H9 (cell line): Measurements from ENCODE around the gene COX8C. TPM values are rescaled to one million over a fixed set of nuclear protein-coding genes. Genes with fewer than 3 reads are reported as not detected.

ENCODE experiments used
- DNase-seq: peaks from one replicate; pipeline ENCODE4 v3.0.0-alpha.2; 2017
- H2AFZ ChIP-seq: one replicate; pipeline ENCODE4 v1.6.1; 2013; ENCODE audit warnings: mild to moderate bottlenecking, low read length, control low read depth, moderate library complexity
- H2AK5ac ChIP-seq: 2 replicates; pipeline ENCODE4 v1.6.1; 2013; ENCODE audit warnings: low read length, control low read depth, mixed read lengths; ENCODE audit not compliant: insufficient read length
- H2BK120ac ChIP-seq: one replicate; pipeline ENCODE4 v1.6.1; 2013; ENCODE audit warnings: low read depth, mild to moderate bottlenecking, low read length, control low read depth, inconsistent platforms; ENCODE audit not compliant: poor library complexity, severe bottlenecking
- H2BK12ac ChIP-seq: 2 replicates; pipeline ENCODE4 v1.6.1; 2013; ENCODE audit warnings: low read length, control low read depth, mixed read lengths, low read depth; ENCODE audit not compliant: insufficient read length
- H2BK15ac ChIP-seq: 2 replicates; pipeline ENCODE4 v1.6.1; 2013; ENCODE audit warnings: low read depth, low read length, control low read depth
- H2BK20ac ChIP-seq: one replicate; pipeline ENCODE4 v1.6.1; 2013; ENCODE audit warnings: low read depth, mild to moderate bottlenecking, low read length, control low read depth, inconsistent platforms; ENCODE audit not compliant: poor library complexity, severe bottlenecking
- H2BK5ac ChIP-seq: 2 replicates; pipeline ENCODE4 v1.6.1; 2013; ENCODE audit warnings: low read length, control low read depth, mixed read lengths; ENCODE audit not compliant: insufficient read length
- H3K14ac ChIP-seq: 2 replicates; pipeline ENCODE4 v1.6.1; 2013; ENCODE audit warnings: low read length, control low read depth; ENCODE audit not compliant: insufficient read depth
- H3K18ac ChIP-seq: 2 replicates; pipeline ENCODE4 v1.6.1; 2013; ENCODE audit warnings: low read depth, mild to moderate bottlenecking, mixed read lengths, low read length, control low read depth; ENCODE audit not compliant: insufficient read length
- H3K23ac ChIP-seq: 2 replicates; pipeline ENCODE4 v1.6.1; 2013; ENCODE audit warnings: low read length, control low read depth, mixed read lengths, low read depth; ENCODE audit not compliant: insufficient read length
- H3K23me2 ChIP-seq: 2 replicates; pipeline ENCODE4 v1.6.1; 2013; ENCODE audit warnings: low read depth, mild to moderate bottlenecking, mixed read lengths, low read length, control low read depth; ENCODE audit not compliant: insufficient read length, poor library complexity, severe bottlenecking
- H3K27ac ChIP-seq: 2 replicates; pipeline ENCODE4 v1.5.1; 2013; ENCODE audit warnings: low read length, control low read depth, mixed read lengths, low read depth; ENCODE audit not compliant: insufficient read length
- H3K27me3 ChIP-seq: 2 replicates; pipeline ENCODE4 v1.6.1; 2013; ENCODE audit warnings: low read length, control low read depth, inconsistent platforms; ENCODE audit not compliant: insufficient read depth
- H3K4ac ChIP-seq: 2 replicates; pipeline ENCODE4 v1.6.1; 2013; ENCODE audit warnings: low read depth, mild to moderate bottlenecking, control low read depth, inconsistent platforms, low read length, moderate library complexity
- H3K4me1 ChIP-seq: 2 replicates; pipeline ENCODE4 v1.6.1; 2013; ENCODE audit warnings: low read length, control low read depth, inconsistent platforms; ENCODE audit not compliant: insufficient read depth
- H3K4me2 ChIP-seq: 2 replicates; pipeline ENCODE4 v1.6.1; 2013; ENCODE audit warnings: low read length, control low read depth, mixed read lengths; ENCODE audit not compliant: insufficient read length, insufficient read depth
- H3K56ac ChIP-seq: 2 replicates; pipeline ENCODE4 v1.6.1; 2013; ENCODE audit warnings: low read depth, mild to moderate bottlenecking, mixed read lengths, low read length, control low read depth; ENCODE audit not compliant: insufficient read length
- H3K79me1 ChIP-seq: 2 replicates; pipeline ENCODE4 v1.6.1; 2013; ENCODE audit warnings: low read depth, mild to moderate bottlenecking, moderate library complexity, low read length, control low read depth, inconsistent platforms; ENCODE audit not compliant: insufficient read depth, poor library complexity, severe bottlenecking
- H3K79me2 ChIP-seq: 2 replicates; pipeline ENCODE4 v1.6.1; 2013; ENCODE audit warnings: low read length, control low read depth, inconsistent platforms; ENCODE audit not compliant: insufficient read depth
- H3K9ac ChIP-seq: 2 replicates; pipeline ENCODE4 v1.6.1; 2013; ENCODE audit warnings: low read length, control low read depth, mixed read lengths; ENCODE audit not compliant: insufficient read length; ENCODE audit errors: extremely low read depth
- H3K9me3 ChIP-seq: one replicate; pipeline ENCODE4 v1.6.1; 2013; ENCODE audit warnings: low read depth, low read length, inconsistent platforms; ENCODE audit not compliant: control insufficient read depth
- H3T11ph ChIP-seq: one replicate; pipeline ENCODE4 v1.6.1; 2013; ENCODE audit warnings: mild to moderate bottlenecking, low read length, control low read depth, inconsistent platforms
- H4K20me1 ChIP-seq: one replicate; pipeline ENCODE4 v1.6.1; 2013; ENCODE audit not compliant: control insufficient read depth, insufficient read length, insufficient read depth
- H4K5ac ChIP-seq: 2 replicates; pipeline ENCODE4 v1.6.1; 2013; ENCODE audit warnings: low read depth, mild to moderate bottlenecking, mixed read lengths, low read length, control low read depth; ENCODE audit not compliant: insufficient read length
- H4K8ac ChIP-seq: replicated peaks from 2 replicates; pipeline ENCODE4 v1.6.1; 2013; ENCODE audit warnings: low read length, control low read depth, mixed read lengths, low read depth; ENCODE audit not compliant: insufficient read length
- H4K91ac ChIP-seq: 2 replicates; pipeline ENCODE4 v1.6.1; 2013; ENCODE audit warnings: low read depth, mild to moderate bottlenecking, moderate library complexity, mixed read lengths, low read length, control low read depth; ENCODE audit not compliant: insufficient read length
- H3K27ac Mint-ChIP-seq, 3 experiments: 2 replicates in 2 of 3; 3 replicates in 1 of 3; pipeline ENCODE4 v1.8.0; 2020 to 2021; ENCODE audit warnings: mixed read lengths in 3 of 3, mild to moderate bottlenecking in 1 of 3, moderate library complexity in 1 of 3
- H3K27me3 Mint-ChIP-seq: 2 replicates; pipeline ENCODE4 v1.8.0; 2021; ENCODE audit warnings: low read depth, mild to moderate bottlenecking, moderate library complexity, mixed read lengths
- H3K36me3 Mint-ChIP-seq, 3 experiments: 2 replicates in 2 of 3; 3 replicates in 1 of 3; pipeline ENCODE4 v1.8.0; 2020 to 2021; ENCODE audit warnings: low read depth in 3 of 3, mixed read lengths in 3 of 3; ENCODE audit not compliant: insufficient read depth in 1 of 3
- H3K4me1 Mint-ChIP-seq, 2 experiments: 2 replicates each; pipeline ENCODE4 v1.8.0; 2020; ENCODE audit warnings: mixed read lengths in 2 of 2
- H3K4me3 Mint-ChIP-seq, 2 experiments: 2 replicates in 1 of 2; 3 replicates in 1 of 2; pipeline ENCODE4 v1.8.0; 2020 to 2021; ENCODE audit warnings: mild to moderate bottlenecking in 2 of 2, mixed read lengths in 2 of 2, moderate library complexity in 1 of 2
- H3K9me3 Mint-ChIP-seq, 2 experiments: 2 replicates in 1 of 2; 3 replicates in 1 of 2; pipeline ENCODE4 v1.8.0; 2020; ENCODE audit warnings: mild to moderate bottlenecking in 2 of 2, mixed read lengths in 2 of 2, moderate library complexity in 1 of 2
- CTCF ChIP-seq: fragments of 200-600 bp; sonication (generic); conservative IDR thresholded peaks from 3 replicates; pipeline ENCODE4 v1.8.0; 2021; ENCODE audit warnings: antibody characterized with exemption, mild to moderate bottlenecking
- WGBS: extraction: QIAGEN DNeasy Blood & Tissue Kit; methylation state at CpG from one replicate; pipeline ENCODE4 v1.1.7; 2013; ENCODE audit warnings: missing lambda C conversion rate, low lambda C conversion rate, mixed read lengths; ENCODE audit not compliant: insufficient read length; ENCODE audit errors: extremely low coverage; 5-methylcytosine and 5-hydroxymethylcytosine counted together
- total RNA-seq: library from RNA; stranded (reverse); gene quantifications from 2 replicates; pipeline ENCODE4 v1.2.1, GENCODE V29; 2021

Gene COX8C
- total RNA-seq, 1 experiment from 2014 or later, result not detected

DNA sequence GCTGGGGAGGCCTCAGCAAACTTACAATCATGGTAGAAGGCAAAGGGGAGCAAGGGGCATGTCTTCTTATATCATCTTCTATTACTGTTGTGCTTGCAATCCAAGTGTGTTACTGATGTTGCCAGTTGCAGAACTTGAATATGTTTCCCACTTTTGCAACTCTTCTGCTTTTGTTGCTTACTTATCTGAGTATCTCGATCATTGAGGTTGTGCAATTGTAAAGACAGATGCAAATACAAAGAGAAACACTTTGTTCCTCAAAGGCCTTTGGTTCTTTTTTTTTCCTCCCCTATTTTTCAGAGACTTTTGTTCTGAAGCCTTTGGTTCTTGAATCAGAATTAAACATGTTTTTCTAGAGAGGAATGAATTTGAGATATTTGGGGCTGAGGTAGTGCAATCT is 3.7 kb upstream of the COX8C start:
- H4K20me1 ChIP-seq, result no peaks in the 10 kb centered on the region
- peaks cover 6% of the 10 kb centered on the region; the same call in 1 of the 2 replicates for H3K4me1 ChIP-seq
- Mint-ChIP-seq H3K36me3 (peaks cover 26 to 63% (median 34%) of the 10 kb centered on the region in 3 experiments), H3K9me3 (peaks cover 38 to 52% of the 10 kb centered on the region in 2 experiments), H3K27ac (peak overlapping the region; percentile 45 to 99 (median 46); a peak in 5 of 7 replicates), H3K4me1 (peaks cover 31 to 35% of the 10 kb centered on the region in 2 experiments), H3K4me3 (no peak overlapping the region), H3K27me3 (no peaks in the 10 kb centered on the region; the same call in 1 of the 2 replicates)
- no peaks in the 10 kb centered on the region for H3K27me3 ChIP-seq
- H3K4me2 ChIP-seq, result no peak overlapping the region
- H2BK5ac ChIP-seq, result no peak overlapping the region
- WGBS, result no CpG with 5 or more reads among the region's 1 CpG
- no peak overlapping the region for H3K27ac ChIP-seq
- no peaks in the 10 kb centered on the region for H3K79me2 ChIP-seq
- no peak overlapping the region for H2BK120ac ChIP-seq
- TF ChIP-seq CTCF, result no peak
- no peak overlapping the region for H2BK15ac ChIP-seq
- H3K9ac ChIP-seq, result no peak overlapping the region
- H4K8ac ChIP-seq, result no peak overlapping the region
- no peak overlapping the region for H3K23ac ChIP-seq
- no peaks in the 10 kb centered on the region for H3K79me1 ChIP-seq
- no peak overlapping the region for H3K18ac ChIP-seq
- H3K14ac ChIP-seq, result no peak overlapping the region
- no peak overlapping the region for H4K5ac ChIP-seq
- no peak for DNase-seq
- no peak overlapping the region for H3K4ac ChIP-seq
- H2AFZ ChIP-seq, result no peak overlapping the region
- no peak overlapping the region for H3T11ph ChIP-seq
- H3K9me3 ChIP-seq, result peaks cover 16% of the 10 kb centered on the region
- H2AK5ac ChIP-seq, result no peak overlapping the region
- H2BK12ac ChIP-seq, result no peak overlapping the region
- H4K91ac ChIP-seq, result no peak overlapping the region
- H2BK20ac ChIP-seq, result no peak overlapping the region
- peaks cover 2% of the 10 kb centered on the region for H3K23me2 ChIP-seq
- H3K56ac ChIP-seq, result no peak overlapping the region
